NCI-H1092 treated with DMSO at 0.1 percent for 48 hours (cell line): ENCODE measurements around the gene CTU2.

Source experiments
- DNase-seq: peaks from one replicate; lab custom pipeline; 2025; lab: John Stamatoyannopoulos, UW

The CTU2 gene

DNA sequence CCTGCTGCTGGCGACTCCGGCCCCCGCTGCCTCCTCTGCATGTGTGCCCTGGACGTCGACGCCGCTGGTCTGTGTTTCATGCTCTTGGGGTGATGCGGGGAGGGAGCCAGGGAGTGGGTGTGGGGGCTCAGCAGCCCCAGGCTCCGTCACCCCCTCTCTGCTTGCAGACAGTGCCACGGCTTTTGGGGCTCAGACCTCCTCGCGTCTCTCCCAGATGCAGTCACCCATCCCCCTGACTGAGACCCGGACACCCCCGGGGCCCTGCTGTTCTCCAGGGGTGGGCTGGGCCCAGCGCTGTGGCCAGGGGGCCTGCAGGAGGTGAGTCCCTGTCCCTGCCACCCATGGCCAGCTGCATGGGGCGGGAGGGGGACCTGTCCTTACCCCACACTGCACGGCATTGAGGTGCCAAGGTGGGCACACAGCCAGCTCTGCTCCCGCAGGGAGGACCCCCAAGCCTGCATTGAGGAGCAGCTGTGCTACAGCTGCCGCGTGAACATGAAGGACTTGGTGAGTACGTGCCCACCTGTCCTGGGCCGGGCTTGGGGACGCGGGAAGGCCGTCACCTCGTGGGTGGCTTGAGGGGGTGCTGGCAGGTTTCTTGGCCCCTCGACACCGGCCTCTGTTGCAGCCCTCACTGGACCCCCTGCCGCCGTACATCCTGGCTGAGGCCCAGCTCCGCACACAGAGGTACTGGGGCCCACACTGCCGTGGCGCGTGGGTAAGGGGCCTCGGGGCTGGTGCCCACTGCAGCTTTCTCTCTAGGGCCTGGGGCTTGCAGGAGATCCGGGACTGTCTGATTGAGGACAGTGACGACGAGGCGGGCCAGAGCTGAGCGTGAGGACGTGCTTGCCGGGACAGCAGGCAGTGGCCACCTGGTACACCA lies 8.4 kb downstream of the CTU2 start:
- no peak for DNase-seq

DNA sequence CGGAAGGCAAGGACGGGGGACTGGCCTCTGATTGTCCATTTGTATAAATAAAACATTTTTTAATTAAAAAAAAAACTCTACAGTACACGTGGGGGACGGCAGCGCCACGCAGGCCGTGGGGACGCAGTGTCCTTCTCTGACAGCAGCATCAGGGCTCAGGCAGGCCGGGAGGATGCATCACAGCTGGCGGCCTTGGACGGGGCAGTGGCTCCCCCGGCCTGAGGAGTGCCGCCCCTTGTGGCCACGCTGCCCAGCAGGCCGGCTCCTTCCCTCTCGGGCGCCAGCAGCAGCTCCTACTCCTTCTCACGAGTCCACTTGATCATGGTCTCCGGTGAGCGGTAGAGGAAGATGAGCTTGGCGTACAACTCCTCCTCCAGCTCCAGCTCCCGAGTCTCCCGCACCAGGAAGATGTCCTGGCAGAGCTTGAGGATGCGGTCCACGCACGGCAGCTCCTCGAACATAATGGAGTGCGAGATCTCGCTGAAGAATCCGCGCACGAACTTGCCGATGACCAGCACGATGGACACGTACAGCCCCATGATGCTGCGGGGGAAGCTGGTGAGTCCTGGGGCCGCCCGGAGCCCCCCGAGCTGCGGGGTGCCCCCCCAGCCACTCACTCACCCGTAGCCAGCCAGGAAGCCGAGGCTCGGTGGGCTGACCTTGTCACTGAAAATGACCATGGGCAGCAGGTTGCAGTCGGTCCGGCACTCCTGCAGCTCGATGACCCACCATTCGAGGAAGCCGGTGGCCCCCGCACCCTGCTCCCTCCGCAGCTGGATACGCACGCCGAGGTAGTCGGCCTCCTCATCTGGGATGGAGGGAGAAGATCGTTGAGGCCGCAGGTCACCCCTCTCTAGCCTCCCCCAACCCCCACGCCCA lies 9.2 kb downstream of the CTU2 start:
- no peak for DNase-seq

DNA sequence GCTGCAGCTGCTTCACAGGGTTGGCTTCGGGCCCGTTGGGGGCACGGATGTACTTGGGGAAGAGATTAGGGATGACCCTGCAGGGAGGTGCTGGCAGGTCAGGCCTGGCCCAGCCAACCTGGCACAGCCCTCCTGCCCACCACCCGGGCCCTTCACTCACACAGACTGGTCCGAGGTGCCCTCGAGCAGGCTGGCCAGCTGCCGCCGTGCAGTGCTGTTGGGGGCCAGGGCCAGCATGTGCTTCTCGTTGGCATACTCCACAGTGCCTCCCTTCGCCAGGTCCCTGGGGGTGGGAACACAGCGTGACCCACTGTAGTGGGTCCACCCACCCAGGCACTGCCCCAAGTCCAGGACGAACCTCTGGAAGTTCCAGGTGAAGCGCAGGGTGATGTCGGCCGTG lies 9.9 kb downstream of the CTU2 start:
- DNase-seq = no peak

DNA sequence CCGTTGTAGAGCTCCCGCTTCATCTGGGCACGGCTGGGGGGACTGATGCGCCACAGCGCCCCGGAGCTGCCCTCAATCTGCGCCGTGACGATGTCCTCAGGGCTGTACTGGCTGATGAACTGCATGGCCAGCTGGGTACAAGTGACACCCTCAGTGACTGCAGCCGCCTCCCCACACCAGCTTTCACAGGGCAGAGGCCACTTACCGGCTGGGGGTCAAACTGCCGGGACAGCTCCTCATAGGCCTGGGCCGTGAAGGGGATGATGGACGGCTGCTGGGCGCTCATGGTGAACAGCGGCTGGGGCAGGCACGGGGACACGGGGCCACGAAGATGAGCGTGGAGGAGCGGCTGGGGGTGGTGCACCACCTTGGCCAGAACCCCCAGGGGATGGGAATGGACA lies 10.3 kb downstream of the CTU2 start:
- DNase-seq = no peak

DNA sequence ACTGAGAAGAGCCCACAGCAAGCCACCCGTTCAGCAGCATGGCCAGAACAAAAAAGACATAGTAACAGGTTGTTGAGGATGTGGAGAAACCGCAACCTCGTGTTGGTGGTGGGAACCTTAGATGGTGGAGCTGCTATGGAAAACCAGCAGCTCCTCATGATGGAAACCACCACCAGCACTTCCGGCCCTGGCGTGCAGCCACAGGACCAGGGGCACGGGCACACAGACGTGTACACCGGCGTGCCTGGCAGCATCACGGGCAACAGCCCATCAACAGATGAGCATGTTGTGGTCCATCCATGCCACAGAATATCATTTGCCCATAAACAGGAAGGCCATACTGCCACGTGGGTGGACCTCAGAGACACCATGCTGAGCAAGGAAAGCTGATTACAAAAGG lies 11.9 kb downstream of the CTU2 start:
- no peak for DNase-seq

DNA sequence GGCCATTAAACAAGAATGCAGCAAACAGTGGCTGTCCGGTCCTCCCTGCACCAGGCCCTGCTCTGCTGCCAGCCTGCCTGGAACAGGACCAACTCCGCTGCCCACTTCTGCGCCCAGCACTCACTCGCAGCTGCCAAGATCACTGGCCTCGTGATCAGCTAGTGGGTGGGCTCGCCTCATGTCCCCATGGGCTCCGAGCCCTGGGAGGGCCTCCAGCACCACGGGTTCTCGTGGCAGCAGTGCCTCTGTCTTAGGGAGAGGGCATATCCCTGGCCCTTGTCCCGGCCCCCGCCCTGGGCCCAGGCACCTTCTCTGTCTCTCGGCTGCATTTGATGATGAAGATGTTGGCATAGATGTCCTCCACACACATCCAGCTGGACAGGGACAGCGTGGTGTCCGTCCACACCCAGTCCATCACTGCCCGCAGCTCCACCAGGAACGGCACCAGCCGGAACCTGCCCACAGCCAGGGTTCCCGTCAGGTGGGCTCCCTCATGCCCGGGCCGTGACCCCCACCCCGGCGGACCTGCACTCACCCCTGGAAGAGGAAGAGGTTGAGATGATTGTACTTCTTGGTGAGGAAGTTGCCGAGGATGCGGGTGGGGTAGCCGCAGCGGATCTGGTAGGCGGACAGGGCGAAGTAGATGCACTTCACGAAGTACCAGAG lies 13.1 kb downstream of the CTU2 start:
- DNase-seq = peak; percentile 28

DNA sequence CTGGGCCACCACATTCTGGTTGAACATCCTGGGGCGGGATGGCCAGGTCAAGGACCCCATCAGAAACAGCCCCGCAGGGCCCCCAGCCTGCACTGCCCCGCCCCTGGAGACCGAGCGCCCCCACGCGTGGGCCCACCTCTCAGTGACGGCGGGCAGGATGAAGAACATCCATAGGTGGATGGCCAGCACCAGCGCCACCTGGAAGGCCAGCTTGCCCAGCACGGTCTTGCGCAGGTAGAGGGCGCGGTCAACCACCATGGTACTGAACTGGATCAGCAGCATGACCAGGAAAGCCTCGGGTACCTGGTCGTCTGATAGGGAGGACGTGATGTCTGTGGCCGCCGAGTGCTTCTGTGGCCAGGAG lies 13.6 kb downstream of the CTU2 start:
- DNase-seq = no peak

DNA sequence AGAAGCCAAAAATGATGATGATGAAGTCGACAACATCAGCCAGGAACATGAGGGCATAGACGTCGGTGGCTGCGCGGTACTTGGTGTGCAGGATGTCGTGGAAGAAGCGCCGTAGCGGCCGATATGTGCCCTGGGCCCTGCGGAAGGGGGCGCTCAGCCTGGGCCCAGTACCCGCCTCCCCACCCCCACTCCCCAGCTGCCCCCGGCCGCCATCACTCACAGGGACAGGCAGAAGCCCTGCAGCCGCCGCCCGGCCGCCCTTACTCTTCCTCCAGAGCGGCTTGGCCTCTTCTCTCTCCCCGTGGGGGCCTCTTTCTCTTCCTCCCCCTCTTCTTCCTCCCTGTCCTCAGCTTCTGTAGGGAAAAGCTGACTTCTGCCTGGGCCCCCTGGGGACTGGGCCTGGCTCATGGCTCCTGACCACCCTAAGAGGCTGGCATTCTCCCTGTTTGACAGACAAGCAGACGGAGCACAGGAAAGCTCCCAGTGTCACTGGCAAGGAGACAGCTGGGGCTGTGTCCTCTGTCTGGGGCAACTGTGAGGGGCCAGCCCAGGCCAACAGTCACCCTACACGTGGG lies 14.2 kb downstream of the CTU2 start:
- DNase-seq = no peak

DNA sequence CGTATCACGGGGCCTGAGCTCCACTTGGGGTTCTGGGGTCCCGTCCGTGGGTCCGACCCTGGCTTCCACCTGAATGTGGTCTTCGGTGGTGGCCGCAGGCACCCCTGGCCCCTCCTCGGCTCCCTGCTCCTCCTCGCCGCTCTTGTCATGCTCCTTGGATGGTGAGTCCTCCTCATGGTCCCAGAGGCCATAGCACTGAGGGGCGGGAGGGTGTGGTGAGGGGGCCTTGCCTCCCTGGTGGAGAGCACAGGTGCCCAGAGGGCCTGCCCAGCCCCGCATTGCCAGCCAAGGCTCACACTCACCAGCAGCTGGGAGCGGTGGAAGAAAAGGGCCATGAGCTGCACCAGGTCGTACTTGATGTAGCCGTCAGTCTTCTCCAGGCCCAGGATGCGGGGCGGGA lies 14.9 kb downstream of the CTU2 start:
- no peak for DNase-seq

DNA sequence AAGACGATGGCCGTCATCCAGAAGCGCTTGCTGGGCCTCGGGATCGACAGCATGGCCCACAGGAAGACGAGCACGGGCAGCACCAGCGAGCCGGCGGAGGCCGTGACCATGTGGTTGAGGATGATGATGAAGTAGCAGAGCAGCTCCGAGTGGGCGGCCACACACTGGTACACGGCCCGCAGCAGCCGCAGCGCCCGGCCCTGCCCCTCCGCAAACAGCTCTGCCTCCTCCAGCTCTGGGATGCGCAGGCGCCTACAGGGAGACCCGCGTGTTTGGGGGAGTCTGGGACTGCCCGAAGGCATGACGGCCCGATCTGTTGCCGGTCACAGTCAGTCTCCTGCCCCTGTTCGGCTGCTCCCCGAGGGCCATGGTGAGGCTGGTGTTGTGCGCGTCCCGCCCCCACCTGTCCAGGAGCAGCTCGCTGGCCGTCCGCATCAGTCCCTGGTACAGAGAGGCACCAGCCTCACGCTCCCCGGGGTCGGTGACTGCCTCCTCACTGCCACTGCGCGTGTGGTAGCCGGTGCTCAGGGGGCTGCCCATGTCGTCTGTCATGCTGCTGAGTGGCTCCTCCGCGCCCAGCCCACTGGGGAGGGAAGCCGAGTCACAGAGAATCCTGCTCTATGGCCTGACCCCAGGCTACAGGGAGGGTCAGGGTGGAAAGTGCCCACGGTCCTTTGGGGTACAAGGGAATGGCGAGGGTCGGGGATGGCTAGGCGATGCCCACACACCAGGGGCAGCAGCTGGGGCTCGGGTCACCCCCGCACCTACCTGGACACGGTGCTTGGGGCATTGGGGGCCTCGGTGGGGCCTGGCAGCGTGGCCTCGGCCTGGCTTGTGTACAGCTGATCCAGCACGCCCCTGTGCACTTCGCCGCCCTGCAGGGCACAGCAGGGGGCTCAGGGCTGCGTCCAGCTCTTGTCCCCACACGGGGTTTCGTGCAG lies 15.8 kb downstream of the CTU2 start:
- no peak for DNase-seq

DNA sequence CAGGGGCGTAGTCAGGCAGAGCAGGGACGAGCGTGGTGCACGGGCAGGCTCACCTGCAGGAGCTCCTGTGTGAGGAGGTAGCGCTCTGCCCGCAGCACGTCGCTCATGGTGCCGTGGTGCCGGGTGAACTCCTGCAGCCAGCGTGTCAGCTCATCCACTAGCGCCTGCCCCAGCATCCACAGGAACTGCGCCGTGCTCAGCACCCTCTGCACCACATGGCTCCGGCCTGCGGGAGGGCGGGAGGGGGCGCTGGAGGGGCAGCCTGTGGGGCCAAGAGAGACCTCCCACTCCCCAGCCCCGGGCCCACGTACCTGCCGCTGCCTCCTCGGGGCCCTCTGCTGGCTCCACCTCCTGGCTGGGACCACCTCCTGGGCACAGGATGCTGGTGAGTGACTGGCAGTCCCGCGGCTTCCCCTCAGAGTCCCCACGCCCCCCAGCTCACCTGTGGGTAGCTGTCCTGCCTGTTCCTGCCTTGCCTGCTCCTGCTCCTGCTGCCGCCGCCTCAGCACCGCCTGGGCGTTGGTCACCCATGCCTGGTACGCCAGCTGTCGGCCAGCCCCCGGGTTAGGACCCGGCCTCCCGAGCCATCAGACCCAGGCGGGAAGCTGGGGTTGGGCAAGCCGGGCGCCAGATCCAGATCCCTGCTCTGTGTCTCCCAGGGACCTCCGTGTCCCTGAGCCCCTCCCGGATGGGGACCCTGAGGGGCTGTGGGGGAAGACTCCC lies 16.6 kb downstream of the CTU2 start:
- DNase-seq = no peak

DNA sequence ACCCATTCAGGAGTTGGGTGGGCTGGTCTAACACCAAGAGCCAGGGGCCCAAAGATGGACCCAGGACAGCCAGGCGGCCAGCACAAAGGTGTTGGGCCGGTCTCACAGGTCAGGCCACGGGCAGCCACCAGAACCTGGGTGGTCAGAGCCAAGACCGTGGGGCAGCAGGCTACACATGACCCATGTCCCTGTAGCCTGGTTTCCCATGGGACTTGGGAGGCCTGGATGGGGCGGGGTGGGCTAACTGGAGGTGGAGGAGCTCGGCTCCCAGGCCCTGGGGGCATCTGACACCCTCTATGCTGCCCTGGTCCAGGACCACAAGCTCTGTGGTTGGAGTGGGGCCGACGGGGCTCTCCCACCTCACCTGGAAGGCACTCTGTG lies 17.2 kb downstream of the CTU2 start:
- no peak for DNase-seq

DNA sequence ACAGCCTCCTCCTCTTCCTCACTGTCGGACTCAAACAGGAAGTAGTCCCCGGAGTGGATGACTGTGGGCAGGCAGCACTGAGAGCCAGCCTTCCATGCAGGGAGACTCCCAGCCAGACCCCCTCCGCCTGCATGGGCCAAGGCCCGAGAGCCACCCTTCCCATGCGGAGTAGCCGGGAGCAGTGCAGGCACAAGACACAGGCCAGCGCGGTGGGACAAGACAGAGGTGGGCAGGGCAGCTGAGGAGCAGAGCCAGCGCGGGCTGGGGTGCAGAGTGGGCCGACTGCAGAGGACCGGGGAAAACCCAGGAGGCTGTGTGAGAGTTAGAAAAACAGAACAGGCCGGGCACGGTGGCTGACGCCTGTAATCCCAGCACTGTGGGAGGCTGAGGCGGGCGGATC lies 17.6 kb downstream of the CTU2 start:
- DNase-seq = no peak

DNA sequence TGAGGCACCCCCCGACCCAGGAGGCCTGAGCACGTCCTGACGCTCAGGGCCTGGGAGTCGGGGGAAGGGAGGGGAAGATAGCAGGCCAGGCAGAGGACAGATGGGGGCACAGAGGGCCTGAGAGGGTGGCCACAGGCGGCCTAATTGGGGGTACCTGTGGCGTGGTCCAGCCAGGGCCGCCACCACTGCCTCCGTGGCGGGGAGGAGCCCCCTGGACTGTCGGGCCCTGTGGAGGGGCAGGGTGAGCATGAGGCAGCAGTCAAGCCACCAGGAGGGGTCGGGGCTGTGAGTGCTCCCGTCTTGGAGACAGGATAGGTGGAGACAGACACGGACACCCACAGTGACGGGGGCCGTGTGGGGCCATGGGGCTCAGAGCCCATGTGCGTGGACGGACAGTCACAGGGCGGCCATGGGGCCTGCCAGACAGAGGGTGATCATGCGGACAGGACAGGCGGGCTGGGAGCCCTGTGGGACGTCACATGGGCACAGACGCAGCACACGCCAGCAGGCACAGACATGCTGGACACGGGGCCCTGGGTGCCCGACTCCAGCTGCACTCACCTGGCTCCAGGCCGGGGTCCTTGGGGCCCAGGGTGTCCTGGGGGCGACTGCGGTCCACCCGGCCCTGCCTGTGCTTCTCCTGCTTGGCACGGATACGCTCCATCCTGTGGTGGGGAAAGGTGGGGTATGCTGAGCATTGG lies 18.7 kb downstream of the CTU2 start:
- DNase-seq = no peak

DNA sequence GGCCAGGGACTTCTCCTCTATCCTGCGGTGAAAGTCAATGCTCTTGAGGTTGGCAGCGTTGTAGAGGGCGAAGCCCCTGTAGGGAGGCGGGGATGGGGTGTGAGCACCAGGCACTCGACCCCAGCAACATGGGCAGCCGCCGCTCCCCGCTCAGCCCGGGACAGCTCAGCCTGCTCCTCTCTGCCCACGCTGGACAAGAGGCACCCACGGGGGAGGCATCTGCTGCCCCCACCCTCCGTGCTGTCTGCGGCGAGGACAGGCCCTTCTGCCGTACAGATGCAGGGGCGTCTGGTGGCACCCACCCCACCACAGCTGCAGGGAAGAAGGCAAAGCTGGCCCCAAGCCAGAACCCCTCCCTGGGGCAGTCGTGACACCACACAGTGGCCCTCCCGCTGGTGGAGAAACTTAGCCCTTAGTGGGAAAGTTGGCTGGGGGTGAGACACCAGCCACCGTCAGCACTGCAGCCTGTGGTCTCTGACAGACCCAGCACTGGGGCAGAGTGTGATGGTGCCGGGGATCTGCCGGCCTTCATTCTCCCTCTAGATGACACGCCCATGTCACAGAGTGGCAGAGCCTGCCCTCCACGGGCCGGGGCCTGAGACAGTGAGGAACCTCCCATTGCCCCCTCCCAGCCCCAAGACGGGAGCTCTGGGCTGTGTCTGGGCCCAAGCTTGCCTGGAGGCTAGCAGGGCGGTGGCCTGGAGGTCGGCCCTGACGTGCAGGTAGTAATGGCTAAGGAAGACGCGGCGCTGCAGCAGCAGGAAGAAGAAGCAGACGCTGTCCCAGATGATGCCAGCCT lies 19.5 kb downstream of the CTU2 start:
- no peak for DNase-seq

DNA sequence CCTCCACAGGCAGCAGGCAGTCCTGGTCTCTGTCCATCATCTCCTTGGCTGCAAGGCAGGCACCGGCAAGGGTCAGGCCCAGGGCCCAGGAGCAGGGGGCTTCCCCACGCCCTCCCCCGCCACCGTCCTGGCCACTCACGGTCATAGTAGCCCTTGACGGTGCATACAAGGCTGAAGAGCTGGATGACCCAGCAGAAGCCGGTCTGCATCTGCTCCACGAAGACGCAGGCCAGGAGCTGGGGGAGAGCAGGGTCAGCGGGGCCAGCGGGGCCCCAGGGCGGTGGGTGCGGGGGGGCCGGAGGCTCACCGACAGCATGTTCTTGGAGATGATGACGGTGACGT lies 20.1 kb downstream of the CTU2 start:
- DNase-seq = no peak

DNA sequence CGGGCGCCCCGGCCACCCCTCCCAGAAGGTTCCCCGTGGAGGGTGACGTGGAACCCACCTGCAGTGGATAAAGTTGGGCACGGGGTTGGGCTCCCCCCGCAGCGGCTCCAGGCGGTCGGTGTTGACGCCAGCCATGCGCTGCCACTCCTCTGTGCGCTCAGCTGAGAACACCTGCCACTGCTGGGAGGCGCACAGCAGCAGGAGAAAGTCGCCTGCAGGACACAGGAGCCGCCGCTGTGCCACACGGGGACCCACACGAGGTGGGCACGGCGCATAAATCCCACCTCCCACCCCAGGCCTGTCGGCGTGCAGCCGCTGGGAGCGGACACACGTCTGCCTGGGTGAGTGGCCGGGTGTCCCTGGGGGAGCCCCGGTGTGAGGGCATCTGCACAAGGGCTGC lies 20.7 kb downstream of the CTU2 start:
- peak; percentile 6 for DNase-seq

DNA sequence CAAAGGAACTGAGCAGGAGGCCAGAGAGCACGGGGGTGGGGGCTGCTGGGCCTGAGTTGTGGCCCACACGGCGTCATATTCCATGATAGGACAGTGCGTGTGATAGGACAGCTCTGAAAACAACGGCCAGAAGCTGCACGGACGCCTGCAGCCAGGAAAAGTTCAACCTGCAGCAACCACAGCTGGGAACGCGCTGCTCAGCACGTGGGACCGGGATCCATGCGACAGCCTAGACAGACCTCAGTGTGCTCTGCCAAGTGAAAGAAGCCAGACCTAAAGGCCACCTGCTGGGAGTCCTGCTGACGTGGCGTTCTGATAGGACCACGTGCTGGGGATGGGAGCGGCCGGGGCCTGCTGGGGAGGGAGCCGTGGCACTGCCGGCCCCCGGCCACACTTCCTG lies 21.6 kb downstream of the CTU2 start:
- DNase-seq = peak; percentile 11
